CD4-positive, alpha-beta T cell treated with Interleukin-10 for 1 hour (primary cell): ENCODE results near the gene THUMPD2.
"Not testable (repeated sequence)": the region's sequence is repeated elsewhere in the genome, so short reads cannot be mapped to it uniquely, and the experiment has no call there.

Experiments used
- DNase-seq: peaks from one replicate; pipeline ENCODE4 v3.0.0-alpha.2; 2020

The THUMPD2 gene

GRCh38 chr2:39778775-39779340 lies at the start of gene THUMPD2:
TSS of gene THUMPD2 (minus strand) at chr2:39779258. CDS start at chr2:39779239, 19 bp downstream.
- peak; percentile 67 for DNase-seq

GRCh38 chr2:39821871-39822270 lies 42.8 kb upstream of the THUMPD2 start:
- no peak for DNase-seq

- no peak for DNase-seq
Measured at GRCh38 chr2:39816845-39817244, 37.8 kb upstream of the THUMPD2 start.

- no peak for DNase-seq
Measured at GRCh38 chr2:39816428-39816827, 37.4 kb upstream of the THUMPD2 start.

GRCh38 chr2:39805936-39806608 lies 27.0 kb upstream of the THUMPD2 start:
- no peak for DNase-seq

GRCh38 chr2:39803839-39804238 lies 24.8 kb upstream of the THUMPD2 start:
- no peak for DNase-seq

- DNase-seq = no peak
Measured at GRCh38 chr2:39800752-39801151, 21.7 kb upstream of the THUMPD2 start.

GRCh38 chr2:39796134-39796533 lies 17.1 kb upstream of the THUMPD2 start:
- DNase-seq = no peak

GRCh38 chr2:39790216-39790818 lies 11.3 kb upstream of the THUMPD2 start:
- DNase-seq = not testable (repeated sequence)

- no peak for DNase-seq
Measured at GRCh38 chr2:39787950-39788349, 8.9 kb upstream of the THUMPD2 start.

- DNase-seq = no peak
Measured at GRCh38 chr2:39786761-39787522, 7.9 kb upstream of the THUMPD2 start.

- no peak for DNase-seq
Measured at GRCh38 chr2:39782591-39782990, 3.5 kb upstream of the THUMPD2 start.

GRCh38 chr2:39781697-39782096 lies 2.6 kb upstream of the THUMPD2 start:
- no peak for DNase-seq

- no peak for DNase-seq
Measured at GRCh38 chr2:39780825-39781600, 2.0 kb upstream of the THUMPD2 start.

- DNase-seq = no peak
Measured at GRCh38 chr2:39779927-39780326, 869 bp upstream of the THUMPD2 start.

GRCh38 chr2:39779341-39779851 lies 338 bp upstream of the THUMPD2 start:
- DNase-seq = no peak

- no peak for DNase-seq
Measured at GRCh38 chr2:39778233-39778632, 825 bp downstream of the THUMPD2 start.

- no peak for DNase-seq
Measured at GRCh38 chr2:39772812-39773152, 6.3 kb downstream of the THUMPD2 start.

- DNase-seq = no peak
Measured at GRCh38 chr2:39772086-39772811, 6.8 kb downstream of the THUMPD2 start.

- DNase-seq = no peak
Measured at GRCh38 chr2:39762448-39762847, 16.6 kb downstream of the THUMPD2 start.

GRCh38 chr2:39757156-39757555 lies 21.9 kb downstream of the THUMPD2 start:
- no peak for DNase-seq

- DNase-seq = no peak
Measured at GRCh38 chr2:39755466-39755865, 23.6 kb downstream of the THUMPD2 start.
